ENCODE measurements around the gene ID1.
"Not testable (repeated sequence)": the region's sequence is repeated elsewhere in the genome, so short reads cannot be mapped to it uniquely, and the experiment has no call there.

The ID1 gene

DNA sequence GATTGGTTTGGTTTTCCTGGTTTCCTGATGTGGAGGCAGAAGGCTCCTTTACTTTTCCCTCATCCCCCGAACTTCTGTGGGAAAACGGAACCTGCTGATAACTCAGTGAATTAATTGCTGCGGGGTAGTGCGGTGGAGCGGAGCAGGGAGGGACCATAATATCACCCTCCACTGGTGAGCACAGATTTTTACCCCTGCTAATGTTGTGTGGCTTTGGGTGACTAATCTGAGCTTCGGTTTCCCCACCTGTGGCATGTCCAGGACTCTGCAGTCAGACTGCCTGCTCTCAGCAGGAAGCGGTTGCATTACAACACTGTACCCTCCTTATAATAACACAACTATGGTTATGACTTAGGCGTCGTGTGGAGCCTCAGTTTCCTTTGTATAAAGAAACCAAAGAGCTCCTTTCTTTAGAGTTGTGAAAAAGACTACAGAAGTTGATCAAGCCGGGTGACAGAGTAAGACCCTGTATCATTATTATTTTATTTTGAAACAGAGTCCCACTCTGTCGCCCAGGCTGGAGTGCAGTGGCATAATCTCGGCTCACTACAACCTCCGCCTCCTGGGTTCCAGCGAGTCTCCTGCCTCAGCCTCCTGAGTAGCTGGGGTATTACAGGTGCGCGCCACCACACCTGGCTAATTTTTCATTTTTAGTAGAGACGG is 2.2 kb upstream of the ID1 start:
- peak; percentile 35 to 39 for DNase-seq

DNA sequence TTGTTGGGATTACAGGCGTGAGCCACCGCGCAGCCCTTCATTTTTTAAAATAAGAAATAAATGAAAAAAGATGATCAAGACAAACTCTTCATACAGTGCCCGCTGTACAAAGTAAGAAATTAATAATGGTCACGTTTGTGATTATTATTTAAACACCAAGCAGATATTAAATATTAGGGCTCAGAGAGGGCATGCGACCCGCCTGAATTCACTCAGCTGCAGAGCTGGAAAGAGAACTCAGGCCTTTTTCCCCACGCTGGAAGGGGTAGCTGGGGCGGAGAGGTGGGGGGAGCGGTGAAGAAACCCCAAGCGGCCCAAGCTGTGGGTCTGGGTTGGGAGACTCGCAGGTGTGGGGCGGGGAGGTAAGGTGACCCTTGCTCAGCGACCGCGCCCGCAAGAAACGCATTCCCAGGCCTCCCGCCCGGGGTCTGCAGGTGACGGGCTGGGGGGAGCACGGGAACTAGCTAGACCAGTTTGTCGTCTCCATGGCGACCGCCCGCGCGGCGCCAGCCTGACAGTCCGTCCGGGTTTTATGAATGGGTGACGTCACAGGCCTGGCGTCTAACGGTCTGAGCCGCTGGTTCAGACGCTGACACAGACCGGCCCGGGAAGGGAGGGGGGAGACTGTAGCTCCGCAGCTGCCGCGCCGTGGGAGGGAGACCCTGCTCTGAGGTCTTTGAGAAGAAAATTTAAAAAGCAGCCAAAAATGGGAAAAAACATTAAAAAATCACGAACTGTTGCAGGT is 1.1 kb upstream of the ID1 start:
- DNase-seq = peak; percentile 61 to 65

DNA sequence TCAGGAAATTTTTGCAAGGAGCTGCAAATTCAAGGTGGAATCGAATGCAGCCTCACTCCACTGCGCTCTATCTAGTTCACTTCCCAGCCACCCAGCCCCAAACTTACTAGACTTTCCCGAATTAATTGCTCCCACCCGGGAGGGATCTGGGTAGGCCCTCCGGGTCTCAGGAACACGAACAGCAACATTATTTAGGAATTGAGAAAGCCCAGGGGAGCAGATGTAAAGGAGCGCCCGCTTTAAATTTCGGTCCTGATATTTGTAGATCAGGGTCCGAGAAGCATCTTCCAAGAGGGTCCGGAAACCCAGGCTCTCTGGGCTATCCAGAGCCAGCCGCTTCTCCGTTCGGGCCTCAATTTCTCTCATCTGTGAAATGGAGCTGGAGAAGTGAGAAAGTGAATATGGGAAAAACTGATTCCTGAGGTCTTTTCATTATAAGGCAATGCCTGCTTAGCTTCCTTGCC is 490 bp upstream of the ID1 start:
- no peak for DNase-seq

DNA sequence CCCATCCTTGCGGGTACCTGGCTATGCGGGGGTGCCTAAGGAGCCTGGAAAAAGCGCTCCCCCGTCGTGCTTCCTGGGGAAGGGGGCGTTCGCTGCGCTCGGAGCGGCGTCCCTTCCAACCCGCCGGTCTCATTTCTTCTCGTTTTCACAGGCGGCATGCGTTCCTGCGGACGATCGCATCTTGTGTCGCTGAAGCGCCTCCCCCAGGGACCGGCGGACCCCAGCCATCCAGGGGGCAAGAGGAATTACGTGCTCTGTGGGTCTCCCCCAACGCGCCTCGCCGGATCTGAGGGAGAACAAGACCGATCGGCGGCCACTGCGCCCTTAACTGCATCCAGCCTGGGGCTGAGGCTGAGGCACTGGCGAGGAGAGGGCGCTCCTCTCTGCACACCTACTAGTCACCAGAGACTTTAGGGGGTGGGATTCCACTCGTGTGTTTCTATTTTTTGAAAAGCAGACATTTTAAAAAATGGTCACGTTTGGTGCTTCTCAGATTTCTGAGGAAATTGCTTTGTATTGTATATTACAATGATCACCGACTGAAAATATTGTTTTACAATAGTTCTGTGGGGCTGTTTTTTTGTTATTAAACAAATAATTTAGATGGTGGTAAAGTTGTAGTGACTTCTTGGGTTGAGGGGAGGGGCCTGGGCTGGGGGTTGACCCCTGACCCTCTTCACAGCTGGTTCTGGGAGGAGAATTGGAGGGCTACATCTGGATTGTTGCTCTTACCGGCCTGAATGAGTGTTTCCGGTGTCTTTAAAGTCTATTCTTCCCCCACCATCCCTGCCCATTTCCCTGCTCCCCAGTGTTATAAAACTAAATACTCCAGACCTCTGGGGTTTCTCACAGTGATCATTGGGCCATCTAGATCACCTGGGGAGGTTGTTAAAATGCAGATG is 1.1 kb downstream of the ID1 start:
- no peak for DNase-seq

DNA sequence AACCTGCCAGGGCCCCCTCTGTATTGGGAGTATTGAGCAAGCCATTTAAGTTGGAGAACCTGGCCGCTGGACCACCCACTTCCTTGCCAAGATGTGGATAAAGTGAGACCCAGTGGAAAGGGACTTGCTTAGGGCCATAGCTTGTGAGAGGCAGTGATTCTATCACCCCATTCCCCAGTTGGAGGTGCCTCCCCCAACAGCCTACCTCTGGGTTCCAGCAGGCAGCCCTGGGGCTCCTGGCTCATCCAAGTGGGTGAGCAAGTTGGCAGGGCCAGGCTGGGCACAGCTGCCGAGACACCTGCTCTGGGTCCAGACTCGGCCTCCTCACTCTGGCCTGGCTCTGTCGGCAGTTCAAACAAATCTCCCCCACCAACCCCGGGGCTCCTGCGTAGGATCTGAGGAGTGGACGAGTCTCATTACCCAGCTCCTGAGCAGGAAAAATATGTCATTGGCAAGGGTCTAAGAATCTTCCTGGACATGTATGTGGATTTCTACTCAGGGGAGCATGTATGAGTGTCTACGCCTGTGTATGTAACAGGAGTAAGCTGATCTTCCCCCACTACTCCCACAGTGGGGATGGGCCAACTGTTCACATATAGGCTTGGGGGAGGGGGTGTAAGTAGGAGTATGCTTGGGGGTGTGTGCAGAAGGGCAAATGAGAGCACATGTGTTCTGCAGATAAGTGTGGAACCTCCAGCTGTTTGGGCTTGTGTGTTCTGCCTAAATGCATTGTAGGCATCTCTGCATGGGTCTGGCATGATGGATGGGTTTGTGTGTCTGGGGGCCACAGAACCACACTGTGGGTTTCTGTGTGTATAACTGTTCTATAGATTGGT is 1.9 kb downstream of the ID1 start:
- DNase-seq = no peak

DNA sequence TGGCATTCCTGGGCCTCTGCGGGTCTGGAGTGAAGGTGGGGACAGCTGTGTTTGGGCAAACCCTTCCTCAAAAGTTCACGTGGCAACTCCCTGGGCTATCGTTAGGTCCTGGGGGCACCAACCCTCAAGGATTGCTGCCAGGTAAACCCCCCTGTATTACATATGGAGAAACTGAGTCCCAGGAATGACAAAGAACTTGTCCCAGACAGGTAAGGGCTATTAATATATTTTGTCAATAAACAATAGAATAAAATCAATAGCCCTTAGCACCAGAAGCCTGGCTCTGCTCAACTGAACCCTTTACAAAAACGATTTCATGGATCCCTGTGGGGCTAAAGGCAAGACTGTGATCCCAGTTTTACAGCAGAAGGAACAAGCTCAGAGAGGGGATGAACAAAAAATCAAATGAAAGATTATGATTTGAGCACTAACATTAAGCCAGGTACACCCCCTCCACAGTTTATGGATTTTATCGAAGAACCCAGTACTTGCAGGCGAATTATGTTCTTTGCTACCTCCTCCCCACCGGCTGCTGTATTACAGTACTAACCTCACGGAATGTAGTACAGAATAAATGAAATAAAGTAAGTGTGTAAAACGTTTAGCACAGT is 2.7 kb downstream of the ID1 start:
- no peak for DNase-seq

DNA sequence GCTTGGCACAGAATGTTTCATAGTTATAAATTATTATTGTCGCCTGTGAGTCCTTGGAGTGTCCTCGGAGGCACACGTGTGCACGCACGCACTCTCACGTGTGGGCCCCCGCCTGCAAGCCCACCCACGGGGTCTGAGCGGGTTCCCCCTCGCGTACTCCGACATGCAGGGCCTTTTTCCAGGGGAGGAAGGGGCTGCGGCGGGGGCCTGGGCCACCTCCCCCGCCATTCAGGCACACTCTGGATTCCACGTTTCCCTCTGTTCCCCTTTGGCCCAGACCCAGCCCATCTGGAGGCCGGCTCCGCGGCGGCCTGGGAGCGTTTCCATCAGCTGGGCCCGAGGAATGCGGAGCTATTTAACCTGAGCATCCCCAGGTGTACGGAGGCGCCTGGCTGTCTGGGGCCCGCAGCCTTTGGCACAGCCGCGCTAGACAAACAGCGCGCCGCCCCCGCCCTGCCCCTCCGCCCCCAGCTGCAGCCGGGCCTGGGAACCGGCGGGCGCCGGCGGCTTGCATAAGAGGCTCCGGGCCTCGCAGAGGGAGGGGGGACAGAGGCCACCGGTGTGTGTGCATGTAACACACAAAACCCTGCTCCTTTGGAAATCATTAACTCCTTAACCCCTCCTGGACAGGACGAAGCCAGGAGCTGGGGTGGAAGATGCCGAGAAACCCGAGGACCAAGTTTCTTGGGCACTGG is 3.3 kb downstream of the ID1 start:
- DNase-seq = no peak

DNA sequence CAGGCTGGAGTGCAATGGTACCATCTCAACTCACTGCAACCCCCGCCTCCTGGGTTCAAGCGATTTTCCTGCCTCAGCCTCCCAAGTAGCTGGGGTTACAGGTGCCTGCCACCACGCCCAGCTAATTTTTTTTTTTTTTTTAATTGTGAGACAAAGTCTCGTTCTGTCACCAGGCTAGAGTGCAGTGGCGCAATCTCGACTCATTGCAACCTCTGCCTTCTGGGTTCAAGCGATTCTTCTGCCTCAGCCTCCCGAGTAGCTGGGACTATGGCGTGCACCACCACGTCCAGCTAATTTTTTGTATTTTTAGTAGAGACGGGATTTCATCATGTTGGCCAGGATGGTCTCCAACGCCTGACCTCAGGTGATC is 7.2 kb downstream of the ID1 start:
- DNase-seq = not testable (repeated sequence)

DNA sequence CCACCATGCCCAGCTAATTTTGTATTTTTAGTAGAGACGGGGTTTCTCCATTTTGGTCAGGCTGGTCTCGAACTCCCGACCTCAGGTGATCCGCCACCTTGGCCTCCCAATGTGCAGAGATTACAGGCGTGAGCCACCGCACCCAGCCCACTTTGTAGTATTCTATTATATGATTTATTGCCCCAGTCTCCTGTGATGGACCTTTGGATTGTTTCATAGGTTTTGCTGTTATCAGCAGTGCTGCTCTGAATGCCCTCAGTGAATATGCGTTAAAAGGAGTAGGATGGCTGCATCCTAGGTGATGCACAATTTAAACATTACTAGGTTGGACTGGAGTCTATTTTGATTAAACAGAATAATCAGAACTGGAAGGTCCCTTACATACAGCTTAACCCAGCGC is 10.3 kb downstream of the ID1 start:
- DNase-seq = no peak

DNA sequence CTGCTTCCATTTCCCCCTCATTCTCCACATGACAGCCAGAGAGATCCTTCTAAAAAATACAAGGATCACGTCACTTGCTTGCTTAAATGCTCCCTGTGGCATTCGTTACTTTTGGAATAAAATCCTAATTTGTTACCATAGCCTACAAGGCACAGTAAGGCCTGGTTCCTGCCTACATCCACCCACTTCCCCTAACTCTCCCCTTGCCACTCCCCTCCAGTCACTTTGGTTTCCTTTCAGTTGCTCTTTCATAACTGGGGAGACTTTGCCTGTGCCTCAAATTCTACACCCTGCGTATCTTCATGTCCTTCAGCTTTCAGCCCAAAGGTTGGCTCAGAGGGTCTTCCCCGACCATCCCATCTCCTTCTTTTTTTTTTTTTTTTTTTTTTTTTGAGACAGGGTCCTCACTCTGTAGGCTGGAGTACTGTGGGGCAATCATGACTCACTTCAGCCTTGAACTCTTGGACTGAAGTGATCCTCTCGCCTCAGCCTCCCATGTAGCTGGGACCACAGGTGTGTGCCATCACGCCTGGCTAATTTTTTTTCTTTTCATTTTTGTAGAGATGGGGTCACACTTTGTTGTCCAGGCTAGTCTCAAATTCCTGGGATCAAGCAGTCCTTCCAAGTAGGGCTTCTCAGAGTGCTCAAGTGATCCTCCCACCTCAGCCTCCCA is 12.5 kb downstream of the ID1 start:
- no peak for DNase-seq

DNA sequence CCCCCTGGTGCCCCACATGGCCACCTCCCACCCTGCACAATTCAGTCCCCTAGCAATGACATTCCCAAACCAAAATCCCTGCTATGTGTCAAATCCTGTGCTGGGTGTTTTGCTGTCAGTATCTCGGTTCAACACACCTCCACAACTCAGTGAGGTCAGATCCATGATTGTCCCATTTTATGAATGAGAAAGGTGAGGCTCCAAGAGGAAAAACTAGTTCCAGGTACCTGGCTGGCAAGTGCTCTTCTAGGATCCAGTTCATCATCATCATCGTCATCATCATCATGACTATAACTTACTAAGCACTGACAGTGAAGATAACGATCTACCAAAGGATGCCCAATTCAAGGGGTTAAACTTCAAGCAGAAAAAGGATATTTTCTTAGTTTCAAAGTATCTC is 15.2 kb downstream of the ID1 start:
- DNase-seq = no peak

DNA sequence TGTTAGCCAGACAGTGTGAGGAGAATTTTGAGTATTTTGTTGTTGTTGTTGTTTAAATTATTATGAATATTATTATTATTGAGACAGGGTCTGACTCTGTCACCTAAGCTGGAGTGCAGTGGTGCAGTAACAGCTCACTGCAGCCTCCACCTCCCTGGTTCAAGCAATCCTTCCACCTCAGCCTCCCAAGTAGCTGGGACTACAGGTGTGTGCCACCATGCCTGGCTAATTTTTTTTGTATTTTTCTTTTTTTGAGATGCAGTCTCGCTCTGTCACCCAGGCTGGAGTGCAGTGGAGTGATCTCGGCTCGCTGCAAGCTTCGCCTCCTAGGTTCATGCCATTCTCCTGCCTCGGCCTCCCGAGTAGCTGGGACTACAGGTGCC is 18.0 kb downstream of the ID1 start:
- DNase-seq = not testable (repeated sequence)

DNA sequence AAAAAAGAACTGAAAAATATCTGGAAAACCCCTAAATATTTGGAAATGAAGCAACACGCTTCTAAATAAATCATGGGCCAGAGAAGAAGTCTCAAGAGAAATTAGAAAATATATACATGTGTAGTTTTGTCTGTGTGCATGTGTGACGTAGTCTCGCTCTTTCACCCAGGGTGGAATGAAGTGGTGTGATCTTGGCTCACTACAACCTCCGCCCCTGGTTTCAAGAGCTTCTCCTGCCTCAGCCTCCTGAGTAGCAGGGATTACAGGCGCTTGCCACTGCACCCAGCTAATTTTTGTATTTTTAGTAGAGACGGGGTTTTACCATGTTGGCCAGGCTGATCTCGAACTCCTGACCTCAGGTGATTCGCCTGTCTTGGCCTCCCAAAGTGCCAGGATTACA is 21.4 kb downstream of the ID1 start:
- not testable (repeated sequence) for DNase-seq

DNA sequence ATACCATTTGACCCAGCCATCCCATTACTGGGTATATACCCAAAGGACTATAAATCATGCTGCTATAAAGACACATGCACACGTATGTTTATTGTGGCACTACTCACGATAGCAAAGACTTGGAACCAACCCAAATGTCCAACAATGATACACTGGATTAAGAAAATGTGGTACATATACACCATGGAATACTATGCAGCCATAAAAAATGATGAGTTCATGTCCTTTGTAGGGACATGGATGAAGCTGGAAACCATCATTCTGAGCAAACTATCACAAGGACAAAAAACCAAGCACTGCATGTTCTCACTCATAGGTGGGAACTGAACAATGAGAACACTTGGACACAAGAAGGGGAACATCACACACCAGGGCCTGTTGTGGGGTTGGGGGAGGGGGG is 23.0 kb downstream of the ID1 start:
- not testable (repeated sequence) for DNase-seq

DNA sequence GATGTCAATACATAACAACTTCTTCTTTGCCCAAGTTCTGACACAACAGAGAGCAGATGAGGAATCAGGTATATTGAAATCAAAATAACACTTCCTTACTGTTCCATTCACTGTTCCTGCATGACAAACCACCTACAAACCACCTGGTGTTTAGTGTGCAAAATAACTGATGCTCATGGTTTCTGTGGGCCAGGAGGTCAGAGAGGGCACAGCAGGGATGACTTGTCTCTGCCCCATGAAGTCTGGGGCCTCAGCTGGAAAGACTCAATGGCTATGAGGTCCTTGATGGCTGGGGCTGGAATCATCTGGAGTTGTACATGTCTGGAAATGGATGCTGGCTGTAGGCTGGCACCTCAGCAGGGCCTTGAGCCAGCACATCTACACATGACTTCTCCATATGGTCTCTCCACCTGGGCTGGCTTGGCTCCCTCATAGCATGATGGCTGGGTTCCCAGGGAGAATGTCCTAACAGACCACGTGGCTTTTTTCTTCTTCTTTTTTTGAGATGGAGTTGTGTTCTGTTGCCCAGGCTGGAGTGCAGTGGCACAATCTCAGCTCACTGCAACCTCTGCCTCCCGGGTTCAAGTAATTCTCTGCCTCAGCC is 25.2 kb downstream of the ID1 start:
- no peak for DNase-seq

DNA sequence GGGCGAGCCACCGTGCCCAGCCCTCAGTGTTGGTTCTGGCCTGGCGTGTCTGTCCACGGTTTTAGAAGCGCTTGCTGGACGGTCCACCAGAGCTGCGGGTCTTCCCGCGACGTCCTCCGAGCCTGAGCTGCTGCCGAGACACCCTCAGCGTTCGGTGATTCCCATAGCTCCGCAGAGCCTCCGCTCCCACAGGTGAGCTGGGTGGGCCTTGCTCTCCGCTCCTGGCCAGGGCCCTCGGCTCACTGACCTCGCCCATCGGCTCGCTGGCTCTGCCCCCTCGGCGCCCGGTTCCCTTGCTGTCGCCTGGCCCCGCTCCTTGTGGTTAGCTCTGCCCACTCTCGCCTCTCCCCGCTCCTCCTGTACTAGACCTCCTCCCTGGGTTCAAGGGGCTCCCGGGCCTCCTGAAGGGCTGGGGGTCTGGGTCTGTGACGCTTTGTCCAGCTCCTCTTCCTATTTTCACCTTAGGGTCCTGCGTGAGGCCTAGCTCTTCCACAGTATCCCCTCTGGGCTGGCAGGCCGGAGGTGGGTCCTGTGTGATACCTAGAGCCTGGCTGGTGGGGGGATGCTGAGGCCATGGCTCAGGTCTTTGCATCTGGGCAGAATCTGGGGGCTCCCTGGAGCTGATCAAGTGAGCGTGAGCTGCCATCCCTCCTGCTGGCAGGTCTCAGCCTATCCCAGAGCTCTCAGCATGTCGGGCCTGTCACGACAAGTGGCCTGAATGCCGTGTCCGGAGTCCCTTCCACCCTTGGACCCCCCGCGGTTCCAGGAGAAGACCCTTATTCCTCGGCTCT is 27.7 kb downstream of the ID1 start:
- DNase-seq = no peak

DNA sequence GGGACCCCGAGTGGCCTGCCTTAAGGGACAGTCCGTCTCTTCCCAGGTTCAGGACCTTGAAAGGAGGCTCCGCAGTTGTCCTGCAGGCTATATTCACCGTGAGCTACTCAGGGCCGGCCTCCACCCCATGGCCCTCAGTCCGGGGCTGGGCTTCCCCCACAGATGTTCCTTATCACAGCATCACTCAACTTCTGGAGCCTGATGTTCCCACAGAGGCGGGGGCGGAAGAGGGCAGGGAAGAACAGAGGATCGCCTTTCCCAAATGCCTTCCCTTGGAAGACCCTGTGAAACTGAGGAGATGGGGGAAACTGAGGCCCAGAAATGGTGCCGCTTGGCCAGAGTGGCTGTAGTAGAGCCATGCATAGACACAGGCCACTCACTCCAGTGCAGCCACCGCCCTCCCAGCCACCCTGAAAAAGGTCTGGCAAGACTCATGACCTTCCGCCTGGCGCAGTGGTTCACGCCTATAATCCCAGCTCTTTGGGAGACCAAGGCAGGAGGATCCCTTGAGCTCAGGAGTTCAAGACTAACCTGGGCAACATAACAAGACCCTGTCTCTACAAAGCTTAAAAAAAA is 28.3 kb downstream of the ID1 start:
- DNase-seq = no peak

DNA sequence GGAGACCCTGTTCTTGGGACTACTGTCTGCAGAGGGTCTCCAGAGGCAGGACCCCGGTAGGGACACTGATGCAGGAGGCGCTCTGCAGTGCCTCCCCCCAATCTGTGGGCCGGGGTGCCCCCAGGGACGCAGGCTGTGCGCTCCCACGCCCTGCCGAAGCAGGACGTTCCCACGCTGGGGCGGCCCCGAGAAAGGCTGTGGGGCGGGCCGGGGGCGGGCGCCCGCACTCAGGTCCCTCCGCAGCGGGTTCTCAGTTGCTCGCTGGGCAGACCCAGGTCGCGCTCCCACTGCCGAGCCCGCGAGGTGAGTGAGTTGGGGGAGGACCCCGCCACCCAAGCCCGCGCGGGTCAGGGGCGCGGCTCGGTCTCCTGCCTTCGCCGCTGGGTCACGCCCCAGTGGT is 32.6 kb downstream of the ID1 start, which contains the start of gene COX4I2:
Gene COX4I2 (plus strand): TSS at position 253 of the 400 bp plus-strand sequence. CDS start 1,106 bp downstream, outside the sequence.
- no peak for DNase-seq

DNA sequence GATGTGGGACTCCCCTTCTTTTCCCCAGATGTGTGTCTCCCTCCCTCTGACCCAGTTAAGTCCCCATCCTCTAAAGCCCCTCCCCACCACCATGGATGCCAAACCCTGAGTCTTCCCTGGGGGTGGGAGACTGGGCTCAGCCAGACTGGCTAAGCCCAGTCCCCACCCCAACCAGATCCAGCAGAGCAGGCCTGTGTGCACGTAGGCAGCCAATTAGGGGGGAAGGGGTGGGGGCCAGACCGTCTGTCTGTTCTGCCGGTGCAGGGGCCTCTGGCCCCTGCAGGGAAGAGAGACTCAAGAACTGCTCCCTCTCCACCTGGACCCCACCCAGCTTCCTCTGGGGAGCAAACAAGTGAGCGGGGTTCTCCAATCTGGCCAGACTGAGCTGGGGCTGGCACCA is 33.2 kb downstream of the ID1 start:
- no peak for DNase-seq

All from stimulated activated CD4-positive, alpha-beta T cell treated with anti-CD3 and anti-CD28 coated beads, Interleukin-2, amount 100 ng/mL, for 48 hours (primary cell).